ENCODE results near the gene QTRT2. TPM values are rescaled to one million over a fixed set of nuclear protein-coding genes. Genes with fewer than 3 reads are reported as not detected.

QTRT2 gene
- total RNA-seq, 1 donor from 2014 or later = 18.3 TPM

GRCh38 chr3:114132500-114132899 is 76.0 kb downstream of the QTRT2 start:
- Histone ChIP-seq H3K9me3 (ENCODE audit: control insufficient read depth in 3 of 3, low read length in 3 of 3) (peaks cover 0 to 2% (median 0%) of the 10 kb centered on the region in 3 donors), H3K27me3 (ENCODE audit: control insufficient read depth in 3 of 3, insufficient read depth in 3 of 3, low read length in 3 of 3) (no peaks in the 10 kb centered on the region), H3K27ac (ENCODE audit: low read depth, low read length) (no peak overlapping the region), H3K9ac (ENCODE audit: low read depth in 1 of 3, low read length in 3 of 3) (no peak overlapping the region), H3K4me1 (ENCODE audit: control insufficient read depth in 3 of 3, insufficient read depth in 3 of 3, low read length in 3 of 3) (no peaks in the 10 kb centered on the region), H3K4me3 (ENCODE audit: low read length in 3 of 3) (no peak overlapping the region), H3K36me3 (ENCODE audit: control insufficient read depth in 3 of 3, insufficient read depth in 3 of 3, low read length in 3 of 3) (no peaks in the 10 kb centered on the region)

- Histone ChIP-seq H3K4me1 (ENCODE audit: control insufficient read depth in 3 of 3, insufficient read depth in 3 of 3, low read length in 3 of 3) (no peaks in the 10 kb centered on the region), H3K9ac (ENCODE audit: low read depth in 1 of 3, low read length in 3 of 3) (no peak overlapping the region), H3K27me3 (ENCODE audit: control insufficient read depth in 3 of 3, insufficient read depth in 3 of 3, low read length in 3 of 3) (no peaks in the 10 kb centered on the region), H3K4me3 (ENCODE audit: low read length in 3 of 3) (no peak overlapping the region), H3K9me3 (ENCODE audit: control insufficient read depth in 3 of 3, low read length in 3 of 3) (peaks cover 0 to 2% (median 0%) of the 10 kb centered on the region in 3 donors), H3K27ac (ENCODE audit: low read depth, low read length) (no peak overlapping the region), H3K36me3 (ENCODE audit: control insufficient read depth in 3 of 3, insufficient read depth in 3 of 3, low read length in 3 of 3) (no peaks in the 10 kb centered on the region)
Measured at GRCh38 chr3:114133947-114134346, 77.4 kb downstream of the QTRT2 start.

Other genes starting within 250 kb of the QTRT2 start
- gene GRAMD1C, start 217.9 kb upstream of the QTRT2 start, total RNA-seq = 1.6 TPM
- 1.0 TPM for gene ZDHHC23, start 108.7 kb upstream of the QTRT2 start, total RNA-seq
- gene CCDC191, start 211 bp upstream of the QTRT2 start, total RNA-seq = 1.6 TPM
- not detected for gene DRD3, start 122.3 kb downstream of the QTRT2 start, total RNA-seq
- not detected for gene ZNF80, start 180.8 kb downstream of the QTRT2 start, total RNA-seq
- not detected for gene TIGIT, start 237.3 kb downstream of the QTRT2 start, total RNA-seq